Astrocyte of the spinal cord (primary cell): ENCODE measurements around the gene AGER.
"Not testable (repeated sequence)": the region's sequence is repeated elsewhere in the genome, so short reads cannot be mapped to it uniquely, and the experiment has no call there.

Source experiments
- DNase-seq: peaks from one replicate; pipeline ENCODE4 v3.0.0; 2011; ENCODE audit warnings: low read depth, low spot score
- H3K4me3 ChIP-seq: 2 replicates; pipeline ENCODE4 v1.5.1; 2011; ENCODE audit warnings: low read depth, mild to moderate bottlenecking, low read length, moderate library complexity
- CTCF ChIP-seq: IDR thresholded peaks from 2 replicates; pipeline ENCODE4 v1.5.1; 2012; ENCODE audit warnings: low read depth, mild to moderate bottlenecking, low read length, inconsistent platforms
- in situ Hi-C: cut with HindIII; loops from 2 replicates; pipeline ENCODE4 v1.10.0; 2017; ENCODE audit warnings: low sequenced_read_pairs

AGER gene

DNA sequence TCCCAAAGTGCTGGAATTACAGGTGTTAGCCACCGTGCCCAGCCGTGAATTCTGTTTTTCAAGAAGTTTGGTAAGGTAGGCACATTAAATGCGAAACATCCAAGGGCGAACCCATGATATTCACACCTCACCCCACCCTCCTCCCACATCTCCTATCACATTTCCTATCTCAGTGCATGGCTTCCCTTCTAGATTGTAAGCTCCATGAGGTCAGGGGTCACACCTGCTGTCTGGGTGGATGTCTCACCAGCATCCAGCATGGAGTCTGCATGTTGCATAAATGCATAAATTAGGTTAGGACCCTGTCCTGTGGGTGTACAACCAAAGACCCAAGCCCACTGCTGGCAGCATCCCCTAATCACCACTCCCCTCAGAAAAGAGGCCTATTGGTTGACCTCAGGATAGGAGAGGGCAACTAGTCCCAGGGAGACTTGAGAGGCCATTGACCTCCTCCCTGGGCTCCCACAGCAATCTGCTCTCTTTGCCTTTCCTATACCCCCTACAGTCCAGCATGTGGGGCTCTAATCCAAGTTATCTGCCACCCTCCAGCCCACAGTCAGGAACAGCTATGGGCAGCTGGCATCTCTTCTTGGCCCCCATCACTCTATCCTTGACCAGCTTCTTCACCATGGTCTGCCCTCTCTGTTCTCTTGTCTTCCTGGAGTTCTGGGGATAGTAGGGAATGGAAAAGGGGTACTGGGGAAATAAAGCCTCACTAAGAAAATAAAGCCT, 36.5 kb downstream of the AGER start:
- in situ Hi-C loops, result no loop called here
- no peak overlapping the region for H3K4me3 ChIP-seq

GRCh38 chr6:32146687-32147086, 37.4 kb downstream of the AGER start:
- in situ Hi-C loops, result no loop called here
- no peak overlapping the region for H3K4me3 ChIP-seq
- no peak for DNase-seq
- no peak for TF ChIP-seq CTCF

More for the DNA sequence above, 36.5 kb downstream of the AGER start:
- no peak for DNase-seq
- TF ChIP-seq CTCF, result no peak

- in situ Hi-C loops, result no loop called here
- no peak overlapping the region for H3K4me3 ChIP-seq
- DNase-seq, result no peak
- TF ChIP-seq CTCF, result no peak
Observed at GRCh38 chr6:32146287-32146686, 37.8 kb downstream of the AGER start.

GRCh38 chr6:32144238-32144637, 39.8 kb downstream of the AGER start:
- in situ Hi-C loops, H3K4me3 ChIP-seq, DNase-seq: not testable (repeated sequence)

DNA sequence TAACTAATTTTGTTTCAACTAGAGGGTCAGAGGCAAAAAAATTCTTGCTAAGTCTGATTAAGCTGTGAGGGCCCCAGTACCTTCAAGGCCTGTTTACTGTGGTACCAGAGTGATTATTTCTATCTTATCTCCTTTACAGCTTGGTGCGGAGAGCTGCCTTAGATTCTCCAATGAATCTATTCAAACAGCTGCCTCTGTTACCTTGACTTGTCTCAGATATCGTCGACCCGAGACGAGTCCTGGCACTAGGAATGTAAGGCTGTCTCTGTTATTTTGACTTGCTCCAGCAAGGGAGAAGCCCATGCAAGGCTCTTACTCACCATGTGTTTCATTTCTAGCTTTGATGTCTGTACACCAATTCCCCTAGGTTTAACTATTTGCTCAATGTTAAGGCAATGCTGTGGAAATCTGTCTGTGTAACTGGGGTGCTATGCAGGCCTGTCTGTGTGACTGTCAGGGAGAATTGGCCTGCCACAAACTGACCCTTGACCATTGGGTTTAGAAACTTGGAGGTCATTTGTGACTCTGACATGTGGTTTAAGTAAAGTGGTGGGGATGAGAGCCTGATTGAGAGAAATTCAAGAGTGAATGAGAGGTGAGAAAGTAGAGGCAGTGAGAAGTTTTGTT, 43.5 kb downstream of the AGER start:
- in situ Hi-C loops, result no loop called here
- H3K4me3 ChIP-seq, result no peak overlapping the region
- DNase-seq, result no peak
- TF ChIP-seq CTCF, result no peak

DNA sequence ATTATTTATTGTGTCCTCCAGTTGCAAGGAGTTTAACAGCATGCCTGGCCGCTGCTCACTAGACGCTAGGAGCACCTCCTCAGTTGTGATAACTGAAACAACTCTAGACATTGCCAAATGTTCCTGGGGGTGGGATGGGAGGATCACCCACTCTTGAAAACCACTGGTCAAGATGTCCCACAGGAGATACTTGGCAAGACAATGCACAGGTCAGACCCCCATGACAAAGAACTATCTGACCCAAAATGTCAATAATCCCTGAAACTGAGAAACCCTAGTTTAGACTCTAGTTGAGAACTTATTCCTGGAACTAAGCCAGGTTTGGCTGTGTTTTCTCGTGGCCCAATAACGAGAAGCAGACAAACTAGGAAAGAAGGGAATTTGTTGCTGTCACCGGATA, 44.5 kb downstream of the AGER start:
- DNase-seq, result no peak
- no peak for TF ChIP-seq CTCF
- no peak overlapping the region for H3K4me3 ChIP-seq
- in situ Hi-C loops, result no loop called here

DNA sequence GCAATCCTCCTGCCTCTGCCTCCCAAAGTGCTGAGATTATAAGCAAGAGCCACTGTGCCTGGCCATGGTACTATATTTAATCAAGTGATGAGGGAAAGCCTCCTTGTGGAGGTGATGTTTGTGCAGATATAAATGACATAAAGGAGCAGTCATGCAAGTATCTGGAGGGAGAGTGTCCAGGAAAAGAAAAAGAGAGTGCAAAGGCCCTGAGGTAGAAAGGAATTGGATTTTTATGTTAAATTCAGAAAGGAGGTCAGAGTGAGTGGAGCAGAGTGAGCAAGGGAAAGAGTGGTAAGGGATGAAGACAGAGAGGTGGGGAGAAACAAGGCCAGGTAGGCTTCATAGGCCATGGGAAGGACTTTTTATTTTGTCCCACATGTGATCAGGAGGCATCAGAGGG, 46.6 kb downstream of the AGER start:
- no peak for TF ChIP-seq CTCF
- DNase-seq, result no peak
- H3K4me3 ChIP-seq, result no peak overlapping the region
- in situ Hi-C loops, result no loop called here
